Endodermal cell (in vitro differentiated cells): ENCODE measurements around the gene SYCP3. TPM values are rescaled to one million over a fixed set of nuclear protein-coding genes. Genes with fewer than 3 reads are reported as not detected.

ENCODE experiments used
- DNase-seq: peaks from one replicate; pipeline ENCODE4 v3.0.0-alpha.2; 2017
- H3K27ac ChIP-seq: 2 replicates; pipeline ENCODE4 v1.5.1; 2013; ENCODE audit warnings: mild to moderate bottlenecking, low read depth, low read length, moderate library complexity
- H3K27me3 ChIP-seq: 2 replicates; pipeline ENCODE4 v1.6.1; 2013; ENCODE audit warnings: mild to moderate bottlenecking, low read length, moderate library complexity; ENCODE audit not compliant: insufficient read depth, control insufficient read depth, poor library complexity, severe bottlenecking
- H3K36me3 ChIP-seq: 2 replicates; pipeline ENCODE4 v1.7.0; 2013; ENCODE audit warnings: mild to moderate bottlenecking, low read length, moderate library complexity; ENCODE audit not compliant: control insufficient read depth, insufficient read depth
- H3K4me1 ChIP-seq: one replicate; pipeline ENCODE4 v1.7.0; 2013; ENCODE audit warnings: low read length; ENCODE audit not compliant: control insufficient read depth, insufficient read depth
- H3K4me3 ChIP-seq: 2 replicates; pipeline ENCODE4 v1.5.1; 2013; ENCODE audit warnings: mild to moderate bottlenecking, low read length, moderate library complexity
- H3K9ac ChIP-seq: 2 replicates; pipeline ENCODE4 v1.6.1; 2013; ENCODE audit warnings: mild to moderate bottlenecking, low read length, moderate library complexity; ENCODE audit not compliant: poor library complexity, severe bottlenecking; ENCODE audit errors: extremely low read depth
- H3K9me3 ChIP-seq: 2 replicates; pipeline ENCODE4 v1.6.1; 2013; ENCODE audit warnings: mild to moderate bottlenecking, low read length, moderate library complexity; ENCODE audit not compliant: control insufficient read depth
- H3K27ac Mint-ChIP-seq: 2 replicates; pipeline ENCODE4 v1.8.0; 2020; ENCODE audit warnings: mixed read lengths
- H3K27me3 Mint-ChIP-seq: 2 replicates; pipeline ENCODE4 v1.8.0; 2021; ENCODE audit warnings: mild to moderate bottlenecking, mixed read lengths; ENCODE audit not compliant: insufficient read depth
- H3K36me3 Mint-ChIP-seq: 2 replicates; pipeline ENCODE4 v1.8.0; 2020; ENCODE audit warnings: low read depth, mixed read lengths
- H3K4me1 Mint-ChIP-seq: 2 replicates; pipeline ENCODE4 v1.8.0; 2020; ENCODE audit warnings: mixed read lengths
- H3K4me3 Mint-ChIP-seq: 2 replicates; pipeline ENCODE4 v1.8.0; 2020; ENCODE audit warnings: mild to moderate bottlenecking, moderate library complexity, mixed read lengths
- H3K9me3 Mint-ChIP-seq: 2 replicates; pipeline ENCODE4 v1.8.0; 2020; ENCODE audit warnings: mild to moderate bottlenecking, mixed read lengths
- WGBS, 2 experiments: methylation state at CpG; one replicate each; pipeline versions ENCODE4 v1.1.5 to v1.1.7; 2013; ENCODE audit warnings: missing lambda C conversion rate in 2 of 2, mixed read lengths in 1 of 2; ENCODE audit not compliant: insufficient coverage in 1 of 2, insufficient read length in 1 of 2; 5-methylcytosine and 5-hydroxymethylcytosine counted together
- total RNA-seq, 2 donors: library from RNA; stranded (reverse); fragmentation: NEBNext Ultra II Directional in 1 of 2; extraction: Animal tissue kit (Norgen Biotek cat#: 25700) in 1 of 2; gene quantifications; 2 replicates in 1 of 2; 3 replicates in 1 of 2; pipeline ENCODE4 v1.2.1, GENCODE V29; 2021
- TF ChIP-seq, protein P1 (sequence below): fragments of 200-600 bp; sonication (generic); conservative IDR thresholded peaks from 2 replicates; pipeline ENCODE4 v1.5.0; 2021; ENCODE audit warnings: antibody characterized with exemption, mild to moderate bottlenecking

The SYCP3 gene
- total RNA-seq, 2 donors from 2014 or later = not detected

DNA sequence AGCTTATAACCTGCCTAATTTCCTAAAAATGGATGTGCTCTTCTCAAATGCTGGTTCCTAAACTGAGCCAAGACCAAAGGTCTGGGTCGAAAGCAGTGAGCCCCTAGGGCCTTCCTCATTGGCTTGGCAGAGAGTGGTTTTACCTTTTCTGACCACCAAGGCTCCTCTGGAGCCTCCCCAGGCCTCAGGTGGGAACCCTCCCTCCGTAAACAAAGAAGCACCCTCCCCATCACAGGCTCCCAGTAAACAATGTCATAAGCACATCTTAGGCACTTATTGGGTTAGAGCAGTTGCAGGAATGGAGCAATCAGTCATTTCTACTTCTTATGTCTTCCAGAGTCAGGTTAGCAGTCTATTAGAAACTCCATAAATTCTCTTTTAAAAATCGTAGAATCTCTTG is 35.8 kb downstream of the SYCP3 start:
- Histone ChIP-seq H3K27me3 (no peaks in the 10 kb centered on the region), H3K9me3 (no peaks in the 10 kb centered on the region), H3K9ac (no peak overlapping the region), H3K4me1 (no peaks in the 10 kb centered on the region), H3K27ac (no peak overlapping the region), H3K4me3 (no peak overlapping the region), H3K36me3 (no peaks in the 10 kb centered on the region)
- H3K27ac Mint-ChIP-seq = no peak overlapping the region
- H3K4me3 Mint-ChIP-seq = no peak overlapping the region
- H3K4me1 Mint-ChIP-seq = peaks cover 16% of the 10 kb centered on the region
- no peaks in the 10 kb centered on the region for H3K9me3 Mint-ChIP-seq
- DNase-seq = peak; percentile 58
- H3K36me3 Mint-ChIP-seq = no peaks in the 10 kb centered on the region
- TF ChIP-seq, protein P1, sequence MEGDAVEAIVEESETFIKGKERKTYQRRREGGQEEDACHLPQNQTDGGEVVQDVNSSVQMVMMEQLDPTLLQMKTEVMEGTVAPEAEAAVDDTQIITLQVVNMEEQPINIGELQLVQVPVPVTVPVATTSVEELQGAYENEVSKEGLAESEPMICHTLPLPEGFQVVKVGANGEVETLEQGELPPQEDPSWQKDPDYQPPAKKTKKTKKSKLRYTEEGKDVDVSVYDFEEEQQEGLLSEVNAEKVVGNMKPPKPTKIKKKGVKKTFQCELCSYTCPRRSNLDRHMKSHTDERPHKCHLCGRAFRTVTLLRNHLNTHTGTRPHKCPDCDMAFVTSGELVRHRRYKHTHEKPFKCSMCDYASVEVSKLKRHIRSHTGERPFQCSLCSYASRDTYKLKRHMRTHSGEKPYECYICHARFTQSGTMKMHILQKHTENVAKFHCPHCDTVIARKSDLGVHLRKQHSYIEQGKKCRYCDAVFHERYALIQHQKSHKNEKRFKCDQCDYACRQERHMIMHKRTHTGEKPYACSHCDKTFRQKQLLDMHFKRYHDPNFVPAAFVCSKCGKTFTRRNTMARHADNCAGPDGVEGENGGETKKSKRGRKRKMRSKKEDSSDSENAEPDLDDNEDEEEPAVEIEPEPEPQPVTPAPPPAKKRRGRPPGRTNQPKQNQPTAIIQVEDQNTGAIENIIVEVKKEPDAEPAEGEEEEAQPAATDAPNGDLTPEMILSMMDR = no peak
- no peaks in the 10 kb centered on the region for H3K27me3 Mint-ChIP-seq
- WGBS, 2 experiments = 86 to 100% methylated on average over 1 to 3 of the region's 3 CpGs

DNA sequence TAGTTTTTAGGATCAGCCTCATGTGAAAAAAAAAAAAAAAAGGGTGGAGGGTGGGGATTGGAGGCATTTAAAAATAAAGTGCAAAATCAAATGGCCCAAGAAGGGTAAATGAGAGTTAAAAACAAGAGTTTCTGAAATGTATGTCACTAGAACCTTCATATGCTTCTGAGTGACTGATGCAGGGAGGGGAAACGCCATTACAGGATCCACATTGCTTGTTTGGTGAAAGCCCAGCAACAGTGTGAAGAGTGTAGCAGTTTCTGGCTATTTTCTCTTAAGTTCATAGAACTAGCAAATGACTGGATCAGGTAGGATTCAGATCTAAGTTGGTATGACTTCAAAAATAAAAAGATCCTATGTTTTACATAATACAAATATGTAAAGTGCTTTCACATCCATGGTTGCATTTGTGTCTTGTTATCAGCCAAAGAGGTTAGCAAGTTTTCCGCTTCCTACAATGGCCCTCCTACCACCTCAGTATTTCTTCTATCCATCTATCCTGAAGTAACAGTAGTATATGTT is 38.9 kb downstream of the SYCP3 start:
- TF ChIP-seq, protein P1 = no peak
- Histone ChIP-seq H3K4me1 (peaks cover 6% of the 10 kb centered on the region), H3K27ac (no peak overlapping the region), H3K36me3 (no peaks in the 10 kb centered on the region), H3K9ac (no peak overlapping the region), H3K9me3 (no peaks in the 10 kb centered on the region), H3K4me3 (no peak overlapping the region), H3K27me3 (peaks cover 16% of the 10 kb centered on the region)
- no peaks in the 10 kb centered on the region for H3K36me3 Mint-ChIP-seq
- no peak overlapping the region for H3K27ac Mint-ChIP-seq
- no peak for DNase-seq
- WGBS, 2 experiments = 71 to 94% methylated on average over 1 to 2 of the region's 2 CpGs
- H3K9me3 Mint-ChIP-seq = no peaks in the 10 kb centered on the region
- peaks cover 13% of the 10 kb centered on the region for H3K4me1 Mint-ChIP-seq
- no peak overlapping the region for H3K4me3 Mint-ChIP-seq
- H3K27me3 Mint-ChIP-seq = peaks cover 22% of the 10 kb centered on the region

DNA sequence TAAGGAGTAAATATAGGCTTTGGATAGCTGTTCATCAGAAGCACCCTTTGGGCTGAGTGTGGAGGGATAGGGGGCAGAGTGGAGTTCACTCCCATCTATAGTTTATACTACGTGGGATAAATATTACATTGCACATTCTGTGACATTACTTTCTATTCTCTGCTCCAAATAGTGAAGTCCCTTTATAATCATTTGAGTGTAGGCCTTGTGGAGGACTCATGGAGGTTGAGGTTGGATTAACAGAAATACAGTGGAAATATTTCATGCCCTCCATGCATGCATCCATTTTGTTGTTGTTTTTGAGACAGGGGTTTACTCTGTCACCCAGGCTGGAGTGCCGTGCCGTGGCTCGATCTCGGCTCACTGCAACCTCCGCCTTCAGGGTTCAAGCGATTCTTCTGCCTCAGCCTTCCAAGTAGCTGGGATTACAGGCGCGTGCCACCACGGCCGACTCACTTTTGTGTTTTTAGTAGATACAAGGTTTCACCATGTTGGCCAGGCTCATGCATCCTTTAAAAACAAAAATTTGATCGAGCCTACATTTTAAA is 40.4 kb downstream of the SYCP3 start:
- peak overlapping the region; percentile 88 for H3K4me3 ChIP-seq
- H3K27ac ChIP-seq = no peak overlapping the region
- H3K27me3 Mint-ChIP-seq = peaks cover 28% of the 10 kb centered on the region
- peak overlapping the region; percentile 76 for H3K4me3 Mint-ChIP-seq
- DNase-seq = no peak
- H3K4me1 Mint-ChIP-seq = peaks cover 13% of the 10 kb centered on the region
- TF ChIP-seq, protein P1 = peak; percentile 39
- H3K27ac Mint-ChIP-seq = no peak overlapping the region
- 84% methylated on average over 6 to 12 of the region's 12 CpGs for WGBS, 2 experiments
- peaks cover 22% of the 10 kb centered on the region for H3K27me3 ChIP-seq
- H3K36me3 Mint-ChIP-seq = no peaks in the 10 kb centered on the region
- H3K9ac ChIP-seq = no peak overlapping the region
- H3K36me3 ChIP-seq = no peaks in the 10 kb centered on the region
- H3K9me3 Mint-ChIP-seq = no peaks in the 10 kb centered on the region
- H3K4me1 ChIP-seq = peaks cover 6% of the 10 kb centered on the region
- no peaks in the 10 kb centered on the region for H3K9me3 ChIP-seq
